NCI-H526 treated with DMSO at 0.1 percent for 48 hours (cell line): ENCODE results near the gene ZNF488.
A peak's percentile ranks its signal among the peaks of the same experiment; 100 is the strongest.
"Not testable (repeated sequence)": the region's sequence is repeated elsewhere in the genome, so short reads cannot be mapped to it uniquely, and the experiment has no call there.

ENCODE experiments used
- DNase-seq: peaks from one replicate; lab custom pipeline; 2025; lab: John Stamatoyannopoulos, UW

Gene ZNF488

GRCh38 chr10:47409866-47410256 lies 25.8 kb upstream of the ZNF488 start:
- no peak for DNase-seq

- DNase-seq = no peak
Observed at GRCh38 chr10:47409171-47409865, 25.2 kb upstream of the ZNF488 start.

- DNase-seq = no peak
Observed at GRCh38 chr10:47408606-47409005, 24.5 kb upstream of the ZNF488 start.

GRCh38 chr10:47406870-47407691 lies 23.0 kb upstream of the ZNF488 start:
- no peak for DNase-seq

GRCh38 chr10:47406548-47406869 lies 22.4 kb upstream of the ZNF488 start:
- DNase-seq = no peak

- no peak for DNase-seq
Observed at GRCh38 chr10:47405857-47406547, 21.9 kb upstream of the ZNF488 start.

- no peak for DNase-seq
Observed at GRCh38 chr10:47404937-47405336, 20.8 kb upstream of the ZNF488 start.

- DNase-seq = no peak
Observed at GRCh38 chr10:47404446-47404845, 20.4 kb upstream of the ZNF488 start.

GRCh38 chr10:47403446-47404318 lies 19.6 kb upstream of the ZNF488 start:
- DNase-seq = no peak

- no peak for DNase-seq
Observed at GRCh38 chr10:47402641-47403301, 18.7 kb upstream of the ZNF488 start.

GRCh38 chr10:47401874-47402640 lies 18.0 kb upstream of the ZNF488 start:
- no peak for DNase-seq

GRCh38 chr10:47401210-47401609 lies 17.1 kb upstream of the ZNF488 start:
- DNase-seq = no peak

- DNase-seq = no peak
Observed at GRCh38 chr10:47400786-47401185, 16.7 kb upstream of the ZNF488 start.

GRCh38 chr10:47400251-47400650 lies 16.2 kb upstream of the ZNF488 start:
- no peak for DNase-seq

- no peak for DNase-seq
Observed at GRCh38 chr10:47397256-47397655, 13.2 kb upstream of the ZNF488 start.

- DNase-seq = no peak
Observed at GRCh38 chr10:47396311-47396717, 12.2 kb upstream of the ZNF488 start.

GRCh38 chr10:47389619-47390018 lies 5.5 kb upstream of the ZNF488 start:
- DNase-seq = no peak

GRCh38 chr10:47388879-47389278 lies 4.8 kb upstream of the ZNF488 start:
- DNase-seq = no peak

GRCh38 chr10:47386104-47386503 lies 2.0 kb upstream of the ZNF488 start:
- DNase-seq = not testable (repeated sequence)

GRCh38 chr10:47383261-47384147 lies 589 bp downstream of the ZNF488 start:
- peak; percentile 31 for DNase-seq
